K562 (cell line): ENCODE measurements around the gene HOXC10. TPM values are rescaled to one million over a fixed set of nuclear protein-coding genes. Genes with fewer than 3 reads are reported as not detected.

Experiments used
- BRF1 ChIP-seq: IDR thresholded peaks from 3 replicates; pipeline ENCODE4 v1.6.1; 2011; ENCODE audit warnings: borderline replicate concordance, mild to moderate bottlenecking; ENCODE audit not compliant: insufficient read length; ENCODE audit errors: extremely low read depth
- CHD7 ChIP-seq: fragments of 200-600 bp; sonication (generic); IDR thresholded peaks from one replicate; pipeline ENCODE4 v1.6.1; 2012; ENCODE audit warnings: mild to moderate bottlenecking, low read depth, low read length, inconsistent platforms
- ETS1 ChIP-seq: conservative IDR thresholded peaks from 2 replicates; pipeline ENCODE4 v1.6.1; 2011; ENCODE audit warnings: low read depth, mild to moderate bottlenecking, low read length; ENCODE audit not compliant: control insufficient read depth
- MAFG ChIP-seq: fragments of 450-650 bp; conservative IDR thresholded peaks from 2 replicates; pipeline ENCODE4 v1.6.1; 2016; ENCODE audit warnings: missing genetic modification characterization, missing compliant biosample characterization
- MAZ ChIP-seq, 2 experiments: fragments of 450-650 bp in 1 of 2; sonication (generic) in 1 of 2; formaldehyde crosslinking; IDR thresholded peaks in 1 of 2; conservative IDR thresholded peaks in 1 of 2; 2 replicates each; pipeline versions ENCODE4 v1.4.0 to v1.5.0; 2020; ENCODE audit warnings: mild to moderate bottlenecking in 1 of 2, missing genetic modification reagents in 1 of 2
- PREB ChIP-seq: sonication (generic); formaldehyde crosslinking; IDR thresholded peaks from 2 replicates; pipeline ENCODE4 v1.8.1; 2023; ENCODE audit warnings: mild to moderate bottlenecking, missing genetic modification reagents
- RFX5 ChIP-seq: IDR thresholded peaks from 2 replicates; pipeline ENCODE4 v1.6.1; 2011; ENCODE audit warnings: low read depth, mild to moderate bottlenecking, improper control_type of control experiment, low read length
- ZNF518B ChIP-seq: fragments of 250-450 bp; sonication (Bioruptor Pico); IDR thresholded peaks from 2 replicates; pipeline ENCODE4 v1.5.0; 2021; ENCODE audit warnings: mild to moderate bottlenecking, moderate library complexity
- polyA plus RNA-seq, 8 experiments: library from polyadenylated mRNA; depleted of rRNA in 4 of 8; stranded (reverse) in 5 of 8; unstranded in 3 of 8; fragments of >200 nt; fragmentation: Nextera tagmentation in 2 of 8; fragmentation: Illumina TruSeq in 1 of 8; extraction: Ambion mirVana in 2 of 8; extraction: Trizol in 1 of 8; gene quantifications; 2 replicates each; pipeline versions ENCODE4 v1.2.1 to v1.2.3, GENCODE V29; 2011 to 2014; ENCODE audit warnings: inconsistent platforms in 1 of 8, missing spikeins in 1 of 8
- total RNA-seq, 7 experiments: library from RNA; depleted of rRNA in 6 of 7; stranded (reverse); fragments of >200 nt in 6 of 7; fragmentation: Illumina TruSeq in 2 of 7; extraction: Trizol in 2 of 7; gene quantifications; 2 replicates each; pipeline versions ENCODE4 v1.2.1 to v1.2.3, GENCODE V29; 2011 to 2021; ENCODE audit warnings: low replicate concordance in 1 of 7

HOXC10 gene
- total and polyA plus RNA-seq, 9 of the 15 experiments (the other 6 are each of a cell fraction or from before 2014, with no cell fraction given), result 0.13 to 0.77 (median 0.35) TPM; not detected in 2

GRCh38 chr12:53994264-53995001 is 9.5 kb downstream of the HOXC10 start (continued):
- TF ChIP-seq ETS1, result no peak
- TF ChIP-seq ZNF518B (CRISPR knock-in tag), result no peak
- no peak for TF ChIP-seq CHD7
- peak; percentile 53 to 80 for TF ChIP-seq MAZ (CRISPR knock-in tag; conservative IDR thresholded peaks at IDR 0.05 in 1 of 2, IDR thresholded peaks at IDR 0.05 in 1 of 2)
- TF ChIP-seq MAFG (tag), result no peak
- TF ChIP-seq BRF1, result no peak
- TF ChIP-seq RFX5, result no peak
- no peak for TF ChIP-seq PREB (CRISPR knock-in tag)
